Hepatocyte (in vitro differentiated cells): ENCODE measurements around the gene FOS.

Source experiments
- EZH2phosphoT487 ChIP-seq: fragments of 200-600 bp; sonication (generic); IDR thresholded peaks from one replicate; pipeline ENCODE4 v1.6.1; 2018; ENCODE audit warnings: antibody characterized with exemption, mild to moderate bottlenecking, low read depth, moderate library complexity; ENCODE audit not compliant: unreplicated experiment, severe bottlenecking
- TF ChIP-seq, protein P1 (sequence below): fragments of 200-600 bp; sonication (generic); IDR thresholded peaks from 2 replicates; pipeline ENCODE4 v1.5.1; 2016; ENCODE audit warnings: antibody characterized with exemption, mild to moderate bottlenecking; ENCODE audit not compliant: poor library complexity

DNA sequence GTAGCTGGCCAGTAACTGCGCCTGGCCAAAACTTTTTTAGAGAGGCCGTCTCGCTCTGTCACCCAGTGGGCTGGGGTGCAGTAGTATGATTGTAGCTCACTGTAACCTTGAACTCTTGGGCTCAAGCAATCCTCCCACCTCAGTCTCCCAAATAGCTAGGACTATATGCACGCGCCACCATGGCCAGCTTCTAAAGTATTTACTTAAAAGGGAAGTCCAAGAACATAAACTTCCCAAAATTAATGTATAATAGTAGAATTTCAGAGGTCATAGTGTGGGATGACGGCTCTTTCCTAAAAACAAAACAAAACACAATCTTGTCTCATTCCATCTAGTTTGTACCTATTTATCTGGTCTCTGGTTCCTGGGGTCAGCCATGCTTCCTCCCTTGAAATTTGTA, 42.2 kb upstream of the FOS start:
- TF ChIP-seq, protein P1, sequence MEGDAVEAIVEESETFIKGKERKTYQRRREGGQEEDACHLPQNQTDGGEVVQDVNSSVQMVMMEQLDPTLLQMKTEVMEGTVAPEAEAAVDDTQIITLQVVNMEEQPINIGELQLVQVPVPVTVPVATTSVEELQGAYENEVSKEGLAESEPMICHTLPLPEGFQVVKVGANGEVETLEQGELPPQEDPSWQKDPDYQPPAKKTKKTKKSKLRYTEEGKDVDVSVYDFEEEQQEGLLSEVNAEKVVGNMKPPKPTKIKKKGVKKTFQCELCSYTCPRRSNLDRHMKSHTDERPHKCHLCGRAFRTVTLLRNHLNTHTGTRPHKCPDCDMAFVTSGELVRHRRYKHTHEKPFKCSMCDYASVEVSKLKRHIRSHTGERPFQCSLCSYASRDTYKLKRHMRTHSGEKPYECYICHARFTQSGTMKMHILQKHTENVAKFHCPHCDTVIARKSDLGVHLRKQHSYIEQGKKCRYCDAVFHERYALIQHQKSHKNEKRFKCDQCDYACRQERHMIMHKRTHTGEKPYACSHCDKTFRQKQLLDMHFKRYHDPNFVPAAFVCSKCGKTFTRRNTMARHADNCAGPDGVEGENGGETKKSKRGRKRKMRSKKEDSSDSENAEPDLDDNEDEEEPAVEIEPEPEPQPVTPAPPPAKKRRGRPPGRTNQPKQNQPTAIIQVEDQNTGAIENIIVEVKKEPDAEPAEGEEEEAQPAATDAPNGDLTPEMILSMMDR: no peak
- TF ChIP-seq EZH2phosphoT487: no peak
